Measurements from ENCODE around the gene SNRNP25. TPM values are rescaled to one million over a fixed set of nuclear protein-coding genes. Genes with fewer than 3 reads are reported as not detected.
"Not testable (repeated sequence)": the region's sequence is repeated elsewhere in the genome, so short reads cannot be mapped to it uniquely, and the experiment has no call there.

SNRNP25 gene
- total and polyA plus RNA-seq, 8 donors = 19.1 to 51.5 (median 39.5) TPM

DNA sequence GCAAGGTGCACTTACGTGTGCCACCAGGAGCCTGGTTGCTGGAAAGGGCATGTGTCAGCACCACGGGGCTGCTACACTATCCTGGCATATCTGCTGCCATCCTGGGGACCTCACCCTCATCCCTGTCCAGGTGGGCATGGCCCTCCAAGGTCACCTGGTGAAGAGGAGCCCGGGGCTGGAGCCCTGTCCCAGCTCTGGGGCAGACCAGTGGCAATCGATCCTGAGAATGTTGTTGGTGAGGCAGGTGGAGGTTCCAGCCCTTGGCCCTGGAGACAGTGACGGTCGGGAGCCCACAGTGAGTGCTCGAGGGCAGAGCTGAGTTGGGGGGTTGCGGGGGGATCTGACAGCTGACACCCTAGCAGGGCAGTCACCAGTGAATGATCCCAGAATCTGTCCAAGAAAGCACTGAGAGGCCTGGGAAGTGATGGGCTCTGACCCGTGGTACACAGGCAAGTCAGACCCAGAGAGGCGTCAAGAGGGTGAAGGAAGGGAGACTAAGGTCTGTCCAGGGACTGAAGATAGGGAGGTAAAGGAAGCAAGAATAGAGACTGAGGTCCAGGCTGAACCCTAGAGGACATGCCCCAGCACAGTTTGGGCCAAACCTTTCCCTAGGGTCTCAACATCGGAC lies 17.8 kb upstream of the SNRNP25 start:
- Histone ChIP-seq H3K27ac (peak overlapping the region in 1 of 2 donors; percentile 77), H3K4me3 (no peak overlapping the region), H3K9me3 (no peaks in the 10 kb centered on the region), H3K27me3 (no peaks in the 10 kb centered on the region), H3K4me1 (peaks cover 0 to 29% of the 10 kb centered on the region in 2 donors), H3K36me3 (no peaks in the 10 kb centered on the region)
- DNase-seq (peak in 1 of 4 donors; percentile 62), ATAC-seq (no peak)
- TF ChIP-seq, protein P1, sequence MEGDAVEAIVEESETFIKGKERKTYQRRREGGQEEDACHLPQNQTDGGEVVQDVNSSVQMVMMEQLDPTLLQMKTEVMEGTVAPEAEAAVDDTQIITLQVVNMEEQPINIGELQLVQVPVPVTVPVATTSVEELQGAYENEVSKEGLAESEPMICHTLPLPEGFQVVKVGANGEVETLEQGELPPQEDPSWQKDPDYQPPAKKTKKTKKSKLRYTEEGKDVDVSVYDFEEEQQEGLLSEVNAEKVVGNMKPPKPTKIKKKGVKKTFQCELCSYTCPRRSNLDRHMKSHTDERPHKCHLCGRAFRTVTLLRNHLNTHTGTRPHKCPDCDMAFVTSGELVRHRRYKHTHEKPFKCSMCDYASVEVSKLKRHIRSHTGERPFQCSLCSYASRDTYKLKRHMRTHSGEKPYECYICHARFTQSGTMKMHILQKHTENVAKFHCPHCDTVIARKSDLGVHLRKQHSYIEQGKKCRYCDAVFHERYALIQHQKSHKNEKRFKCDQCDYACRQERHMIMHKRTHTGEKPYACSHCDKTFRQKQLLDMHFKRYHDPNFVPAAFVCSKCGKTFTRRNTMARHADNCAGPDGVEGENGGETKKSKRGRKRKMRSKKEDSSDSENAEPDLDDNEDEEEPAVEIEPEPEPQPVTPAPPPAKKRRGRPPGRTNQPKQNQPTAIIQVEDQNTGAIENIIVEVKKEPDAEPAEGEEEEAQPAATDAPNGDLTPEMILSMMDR (IDR thresholded peaks at IDR 0.05) = no peak
- intact Hi-C loops (cut with DNase I) = no loop called here

GRCh38 chr16:36336-36984 lies 17.2 kb upstream of the SNRNP25 start:
- Histone ChIP-seq H3K9me3 (no peaks in the 10 kb centered on the region), H3K4me1 (peaks cover 0 to 29% of the 10 kb centered on the region in 2 donors), H3K27me3 (no peaks in the 10 kb centered on the region), H3K27ac (no peak overlapping the region), H3K36me3 (no peaks in the 10 kb centered on the region), H3K4me3 (no peak overlapping the region)
- DNase-seq (peak in 1 of 4 donors; percentile 56), ATAC-seq (no peak)
- intact Hi-C loops (cut with DNase I) = no loop called here
- TF ChIP-seq, protein P1 (IDR thresholded peaks at IDR 0.05) = no peak

DNA sequence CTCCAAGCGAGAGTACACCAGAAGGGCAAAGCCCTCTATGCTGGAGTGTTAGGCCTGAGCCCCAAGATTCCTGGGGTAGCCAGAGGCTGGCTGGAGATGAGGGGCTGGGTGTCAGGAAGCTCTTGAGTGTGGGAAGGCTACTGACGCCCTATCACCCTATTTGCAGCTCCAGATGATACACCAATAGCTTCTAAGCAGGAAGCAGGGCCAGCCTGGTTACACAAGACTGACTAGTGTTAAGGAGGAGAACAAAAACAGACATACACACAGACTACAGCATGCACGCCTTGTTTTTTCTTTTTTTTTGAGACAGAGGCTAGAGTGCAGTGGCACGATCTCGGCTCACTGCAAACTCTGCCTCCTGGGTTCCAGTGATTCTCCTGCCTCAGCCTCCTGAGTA lies 16.1 kb upstream of the SNRNP25 start:
- Histone ChIP-seq H3K4me1 (peaks cover 0 to 29% of the 10 kb centered on the region in 2 donors), H3K4me3 (no peak overlapping the region), H3K27me3 (no peaks in the 10 kb centered on the region), H3K36me3 (peaks cover 0 to 8% of the 10 kb centered on the region in 2 donors), H3K27ac (no peak overlapping the region), H3K9me3 (no peaks in the 10 kb centered on the region)
- intact Hi-C loops (cut with DNase I) = no loop called here
- DNase-seq (no peak), ATAC-seq (no peak)
- TF ChIP-seq, protein P1 (IDR thresholded peaks at IDR 0.05) = no peak

- ATAC-seq; H3K9me3 ChIP-seq; H3K27me3 ChIP-seq; H3K27ac ChIP-seq; H3K4me3 ChIP-seq; intact Hi-C loops (cut with DNase I): not testable (repeated sequence)
- peak in 1 of 4 donors; percentile 54 for DNase-seq
- Histone ChIP-seq H3K4me1 (peaks cover 0 to 29% of the 10 kb centered on the region in 2 donors), H3K36me3 (peaks cover 0 to 15% of the 10 kb centered on the region in 2 donors)
These were observed 15.4 kb upstream of the SNRNP25 start for GRCh38 chr16:38206-38605.

GRCh38 chr16:38941-39892 lies 14.4 kb upstream of the SNRNP25 start:
- H3K27ac ChIP-seq = no peak overlapping the region
- H3K4me3 ChIP-seq = no peak overlapping the region
- H3K9me3 ChIP-seq = no peaks in the 10 kb centered on the region
- H3K27me3 ChIP-seq = no peaks in the 10 kb centered on the region
- intact Hi-C loops (cut with DNase I) = no loop called here
- H3K4me1 ChIP-seq = peaks cover 0 to 29% of the 10 kb centered on the region in 2 donors
- TF ChIP-seq, protein P1 (IDR thresholded peaks at IDR 0.05) = no peak
- DNase-seq = peak in 2 of 4 donors; percentile 55 to 68
- ATAC-seq = peak; percentile 91
- H3K36me3 ChIP-seq = peaks cover 0 to 23% of the 10 kb centered on the region in 2 donors

All from left lung (tissue), 10 donors.